Measurements from ENCODE around the gene NAV3. TPM values are rescaled to one million over a fixed set of nuclear protein-coding genes. Genes with fewer than 3 reads are reported as not detected.

NAV3 gene
- total RNA-seq, 1 donor = 121 TPM

- no peak for TF ChIP-seq CTCF (IDR thresholded peaks at IDR 0.05; ENCODE audit: insufficient read depth, low read length)
- DNase-seq (ENCODE audit: low read depth) = peak; percentile 43
These were observed 257.7 kb downstream of the NAV3 start for GRCh38 chr12:78088391-78088832.

GRCh38 chr12:78090266-78090665 is 259.6 kb downstream of the NAV3 start:
- TF ChIP-seq CTCF (IDR thresholded peaks at IDR 0.05; ENCODE audit: insufficient read depth, low read length) = no peak
- DNase-seq (ENCODE audit: low read depth) = no peak
- H3K4me3 ChIP-seq (ENCODE audit: low read depth, low read length) = no peak overlapping the region

More at GRCh38 chr12:78088391-78088832, 257.7 kb downstream of the NAV3 start:
- peak overlapping the region; percentile 1 for H3K4me3 ChIP-seq (ENCODE audit: low read depth, low read length)

- TF ChIP-seq CTCF (IDR thresholded peaks at IDR 0.05; ENCODE audit: insufficient read depth, low read length) = no peak
- H3K4me3 ChIP-seq (ENCODE audit: low read depth, low read length) = no peak overlapping the region
- peak; percentile 41 for DNase-seq (ENCODE audit: low read depth)
These were observed 264.9 kb downstream of the NAV3 start for GRCh38 chr12:78095623-78096022.

GRCh38 chr12:78096909-78097597 is 266.4 kb downstream of the NAV3 start:
- no peak overlapping the region for H3K4me3 ChIP-seq (ENCODE audit: low read depth, low read length)
- DNase-seq (ENCODE audit: low read depth) = peak; percentile 75
- TF ChIP-seq CTCF (IDR thresholded peaks at IDR 0.05; ENCODE audit: insufficient read depth, low read length) = peak; percentile 12

GRCh38 chr12:78099806-78100205 is 269.1 kb downstream of the NAV3 start:
- no peak for DNase-seq (ENCODE audit: low read depth)
- no peak overlapping the region for H3K4me3 ChIP-seq (ENCODE audit: low read depth, low read length)
- TF ChIP-seq CTCF (IDR thresholded peaks at IDR 0.05; ENCODE audit: insufficient read depth, low read length) = no peak

GRCh38 chr12:78101113-78101876 is 270.6 kb downstream of the NAV3 start:
- no peak for TF ChIP-seq CTCF (IDR thresholded peaks at IDR 0.05; ENCODE audit: insufficient read depth, low read length)
- H3K4me3 ChIP-seq (ENCODE audit: low read depth, low read length) = no peak overlapping the region
- DNase-seq (ENCODE audit: low read depth) = no peak
